Ascending aorta (tissue), 2 donors: ENCODE measurements around the gene SGSM1. TPM values are rescaled to one million over a fixed set of nuclear protein-coding genes. Genes with fewer than 3 reads are reported as not detected.

Experiments
- DNase-seq, 2 donors: peaks; one replicate each; pipeline ENCODE4 v3.0.0-alpha.2; 2019; ENCODE audit warnings: low spot score in 2 of 2
- H3K27ac ChIP-seq, 2 donors: fragments of 200-600 bp; sonication (generic); one replicate each; pipeline ENCODE4 v1.5.1; 2016 to 2017; ENCODE audit warnings: mild to moderate bottlenecking in 1 of 2
- H3K27me3 ChIP-seq: fragments of 200-600 bp; sonication (generic); one replicate; pipeline ENCODE4 v1.5.1; 2017
- H3K36me3 ChIP-seq, 2 donors: fragments of 200-600 bp; sonication (generic); one replicate each; pipeline ENCODE4 v1.5.1; 2016
- H3K4me1 ChIP-seq, 2 donors: fragments of 200-600 bp; sonication (generic); one replicate each; pipeline ENCODE4 v1.5.1; 2016 to 2017; ENCODE audit warnings: mild to moderate bottlenecking in 1 of 2
- H3K4me3 ChIP-seq, 2 donors: fragments of 200-600 bp; sonication (generic); one replicate each; pipeline ENCODE4 v1.5.1; 2016 to 2017; ENCODE audit warnings: mild to moderate bottlenecking in 1 of 2
- H3K9me3 ChIP-seq, 2 donors: fragments of 200-600 bp; sonication (generic); one replicate each; pipeline ENCODE4 v1.5.1; 2016
- intact Hi-C: fragments of 100-400 bp; cut with DNase I; formaldehyde crosslinking; loops from one replicate; pipeline ENCODE4 v1.15.1; 2023
- total RNA-seq: library from RNA; depleted of rRNA; stranded (reverse); fragments of >200 nt; gene quantifications from one replicate; pipeline ENCODE4 v1.1.0, GENCODE V29; 2016
- TF ChIP-seq, protein P1 (sequence below), 3 experiments: fragments of 200-600 bp in 2 of 3; fragments of 450-650 bp in 1 of 3; sonication (generic) in 2 of 3; IDR thresholded peaks; one replicate each; pipeline ENCODE4 v1.5.1; 2016 to 2019; ENCODE audit warnings: antibody characterized with exemption in 3 of 3, mild to moderate bottlenecking in 1 of 3, moderate library complexity in 1 of 3

The SGSM1 gene
- total RNA-seq, 1 donor from 2014 or later, result 4.2 TPM

DNA sequence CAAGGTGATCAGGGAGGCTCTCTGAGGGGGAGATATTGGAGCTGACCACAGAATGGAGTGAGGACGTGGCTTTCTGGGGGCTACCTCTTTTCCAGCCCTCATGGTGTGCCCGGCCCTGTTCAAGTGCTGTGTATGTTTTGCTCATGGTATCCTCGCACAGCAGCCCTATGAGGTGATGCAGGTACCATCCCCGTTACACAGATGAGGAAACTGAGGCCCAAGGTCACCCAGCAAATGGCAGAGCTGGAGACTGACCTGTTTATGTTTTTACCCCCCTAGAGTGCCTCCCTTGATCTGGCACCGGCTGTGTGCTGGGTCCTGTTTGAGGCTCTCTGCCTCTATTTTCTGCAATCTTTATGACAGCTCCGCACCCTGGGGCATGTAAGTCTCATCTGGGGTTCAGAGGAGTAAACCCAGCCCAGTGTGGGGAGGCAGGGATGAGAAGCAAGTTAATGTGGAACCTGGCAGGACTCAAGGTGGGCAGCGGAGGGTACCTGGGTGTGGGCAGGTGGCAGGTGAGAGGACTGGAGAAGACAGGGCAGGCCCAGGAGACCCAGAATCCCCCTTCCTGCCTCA lies 20.8 kb downstream of the SGSM1 start:
- Histone ChIP-seq H3K4me3 (no peak overlapping the region), H3K36me3 (no peaks in the 10 kb centered on the region), H3K27me3 (no peaks in the 10 kb centered on the region), H3K27ac (no peak overlapping the region), H3K9me3 (no peaks in the 10 kb centered on the region), H3K4me1 (no peaks in the 10 kb centered on the region)
- TF ChIP-seq, protein P1, sequence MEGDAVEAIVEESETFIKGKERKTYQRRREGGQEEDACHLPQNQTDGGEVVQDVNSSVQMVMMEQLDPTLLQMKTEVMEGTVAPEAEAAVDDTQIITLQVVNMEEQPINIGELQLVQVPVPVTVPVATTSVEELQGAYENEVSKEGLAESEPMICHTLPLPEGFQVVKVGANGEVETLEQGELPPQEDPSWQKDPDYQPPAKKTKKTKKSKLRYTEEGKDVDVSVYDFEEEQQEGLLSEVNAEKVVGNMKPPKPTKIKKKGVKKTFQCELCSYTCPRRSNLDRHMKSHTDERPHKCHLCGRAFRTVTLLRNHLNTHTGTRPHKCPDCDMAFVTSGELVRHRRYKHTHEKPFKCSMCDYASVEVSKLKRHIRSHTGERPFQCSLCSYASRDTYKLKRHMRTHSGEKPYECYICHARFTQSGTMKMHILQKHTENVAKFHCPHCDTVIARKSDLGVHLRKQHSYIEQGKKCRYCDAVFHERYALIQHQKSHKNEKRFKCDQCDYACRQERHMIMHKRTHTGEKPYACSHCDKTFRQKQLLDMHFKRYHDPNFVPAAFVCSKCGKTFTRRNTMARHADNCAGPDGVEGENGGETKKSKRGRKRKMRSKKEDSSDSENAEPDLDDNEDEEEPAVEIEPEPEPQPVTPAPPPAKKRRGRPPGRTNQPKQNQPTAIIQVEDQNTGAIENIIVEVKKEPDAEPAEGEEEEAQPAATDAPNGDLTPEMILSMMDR (IDR thresholded peaks at IDR 0.05), result no peak
- intact Hi-C loops, result no loop called here
- DNase-seq, result no peak

DNA sequence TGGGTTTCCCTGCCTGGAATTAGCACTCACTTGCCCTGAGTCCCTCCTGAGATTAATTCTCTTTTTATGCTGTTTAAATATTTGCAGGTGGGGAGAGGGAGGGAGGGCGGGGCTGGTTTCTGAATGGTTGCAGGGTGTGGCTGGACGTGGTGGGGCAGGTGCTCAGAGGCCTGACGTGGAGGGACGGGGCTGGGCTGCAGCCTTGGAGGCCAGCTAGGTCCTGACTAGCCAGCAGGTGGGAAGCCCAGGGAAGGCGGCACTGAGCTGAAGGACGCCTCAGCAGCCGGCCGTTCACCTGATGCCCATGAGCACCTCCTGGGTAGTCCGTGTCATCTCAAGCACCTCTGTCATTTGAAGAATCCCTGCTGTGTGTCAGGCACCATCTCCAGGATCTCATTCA lies 21.3 kb downstream of the SGSM1 start:
- Histone ChIP-seq H3K27ac (no peak overlapping the region), H3K36me3 (no peaks in the 10 kb centered on the region), H3K4me1 (no peaks in the 10 kb centered on the region), H3K27me3 (no peaks in the 10 kb centered on the region), H3K4me3 (no peak overlapping the region), H3K9me3 (no peaks in the 10 kb centered on the region)
- intact Hi-C loops, result no loop called here
- no peak for DNase-seq
- TF ChIP-seq, protein P1 (IDR thresholded peaks at IDR 0.05), result no peak

DNA sequence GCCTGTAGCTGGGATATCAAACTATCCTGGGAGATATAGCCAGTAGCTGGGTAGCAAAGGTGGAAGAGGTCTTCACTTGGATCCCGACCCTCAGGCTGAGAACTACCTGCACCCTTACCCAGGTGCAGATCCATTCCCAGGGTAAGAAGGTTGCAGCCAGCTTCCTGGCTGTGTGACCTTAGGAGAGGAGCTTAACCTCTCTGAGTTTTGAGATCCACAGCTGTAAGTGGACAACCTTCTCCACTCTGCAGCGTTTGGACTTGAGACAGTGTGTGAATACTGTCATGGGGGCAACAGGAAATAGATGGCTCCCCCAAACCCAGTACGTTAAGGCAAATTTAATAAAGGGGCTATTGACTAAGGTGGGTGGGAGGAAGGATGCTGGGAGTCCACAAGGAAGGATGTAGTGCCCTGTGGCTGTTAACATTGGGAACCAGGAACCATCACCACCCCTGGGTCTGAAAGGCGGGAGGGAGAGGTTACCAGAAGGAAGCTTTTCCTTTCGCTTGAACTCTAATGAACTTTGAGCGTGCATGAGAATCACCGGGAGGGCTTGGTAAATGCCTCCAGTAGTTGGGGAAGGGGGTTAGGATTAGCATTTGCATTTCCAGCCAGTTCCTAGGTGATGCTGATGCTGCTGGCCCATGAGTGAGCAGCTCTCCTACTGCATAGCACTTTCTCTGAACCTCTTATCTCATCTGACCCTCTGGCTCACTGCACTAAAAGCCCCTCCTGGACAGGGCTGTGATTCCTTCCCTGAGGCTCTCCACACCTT lies 24.4 kb downstream of the SGSM1 start:
- Histone ChIP-seq H3K9me3 (no peaks in the 10 kb centered on the region), H3K4me3 (no peak overlapping the region), H3K36me3 (peaks cover 0 to 10% of the 10 kb centered on the region in 2 donors), H3K4me1 (no peaks in the 10 kb centered on the region), H3K27ac (no peak overlapping the region), H3K27me3 (no peaks in the 10 kb centered on the region)
- DNase-seq, result no peak
- intact Hi-C loops, result no loop called here
- TF ChIP-seq, protein P1 (IDR thresholded peaks at IDR 0.05), result no peak

DNA sequence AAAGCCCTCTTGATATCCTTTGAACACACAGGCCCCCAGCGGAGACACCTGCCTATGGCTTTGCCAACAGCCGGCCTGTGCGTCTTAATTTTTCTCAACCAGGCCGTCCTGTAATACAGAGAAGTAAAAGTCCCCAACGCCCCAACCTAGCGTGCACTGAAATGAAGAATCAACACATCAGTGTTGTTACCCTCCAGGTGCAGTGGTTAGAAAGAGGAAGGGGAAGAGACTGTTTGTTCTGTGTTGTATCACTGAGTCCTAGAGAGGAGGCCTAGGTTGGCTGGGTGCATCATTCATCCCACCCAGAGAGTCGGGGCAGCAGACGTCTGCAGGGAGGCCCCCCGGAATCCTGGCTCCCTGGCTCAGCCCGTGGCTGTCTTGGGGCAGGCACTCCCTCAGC lies 25.7 kb downstream of the SGSM1 start:
- Histone ChIP-seq H3K9me3 (no peaks in the 10 kb centered on the region), H3K4me1 (no peaks in the 10 kb centered on the region), H3K4me3 (no peak overlapping the region), H3K27me3 (no peaks in the 10 kb centered on the region), H3K27ac (no peak overlapping the region), H3K36me3 (peaks cover 0 to 10% of the 10 kb centered on the region in 2 donors)
- TF ChIP-seq, protein P1 (IDR thresholded peaks at IDR 0.05), result no peak
- DNase-seq, result no peak
- intact Hi-C loops, result no loop called here

DNA sequence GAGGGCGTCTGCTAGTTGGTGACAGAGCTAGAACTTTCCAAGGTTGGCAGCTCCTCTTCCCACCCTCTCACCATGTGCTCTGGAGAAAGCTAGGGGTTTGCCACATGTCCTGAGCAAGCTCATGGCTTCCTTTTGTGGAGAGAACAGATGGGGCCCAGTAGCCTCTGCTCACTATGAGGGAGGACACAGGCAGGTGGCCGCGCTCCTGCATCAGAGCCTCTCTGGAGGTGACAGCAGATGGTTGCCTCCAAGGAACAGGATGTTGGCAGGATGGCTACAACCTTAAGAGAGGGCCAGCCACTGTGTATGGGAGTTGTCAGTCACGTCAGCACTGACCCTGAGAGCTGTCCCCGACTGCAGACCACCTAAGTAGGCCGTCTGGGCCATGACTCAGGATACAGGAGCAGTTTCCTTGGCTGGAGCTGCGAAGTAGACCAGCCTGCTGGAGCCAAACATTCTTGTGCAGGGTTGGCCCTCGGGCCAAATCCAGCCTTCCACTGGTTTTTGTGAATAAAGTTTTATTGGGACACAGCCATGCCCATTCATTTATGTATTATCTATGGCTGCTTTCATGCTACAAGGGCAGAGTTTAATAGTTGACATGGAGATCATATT lies 28.0 kb downstream of the SGSM1 start:
- TF ChIP-seq, protein P1 (IDR thresholded peaks at IDR 0.05), result no peak
- H3K9me3 ChIP-seq, result no peaks in the 10 kb centered on the region
- intact Hi-C loops, result no loop called here
- DNase-seq, result no peak
- no peak overlapping the region for H3K4me3 ChIP-seq
- H3K36me3 ChIP-seq, result peaks cover 0 to 10% of the 10 kb centered on the region in 2 donors
- no peaks in the 10 kb centered on the region for H3K4me1 ChIP-seq
- no peaks in the 10 kb centered on the region for H3K27me3 ChIP-seq
- H3K27ac ChIP-seq, result no peak overlapping the region
